ENCODE results near the gene TLE2. TPM values are rescaled to one million over a fixed set of nuclear protein-coding genes. Genes with fewer than 3 reads are reported as not detected.

Gene TLE2
- total and polyA plus RNA-seq, 2 of the 4 experiments (the other 2 are of a cell fraction), result under 0.01 to 0.41 TPM

- Histone ChIP-seq H3K4me3 (ENCODE audit: insufficient read depth, low read depth, low read length) (no peak overlapping the region), H3K56ac (ENCODE audit: extremely low read depth, insufficient read depth, low read length) (no peak overlapping the region), H3K9me1 (ENCODE audit: insufficient read depth, low read length) (peaks cover 7% of the 10 kb centered on the region), H2AK5ac (ENCODE audit: low read depth, low read length) (no peak overlapping the region), H2BK20ac (ENCODE audit: low read depth, low read length) (no peak overlapping the region), H3K27ac (ENCODE audit: insufficient read depth, low read length) (no peak overlapping the region; the same call in 1 of the 2 replicates), H4K20me1 (ENCODE audit: insufficient read depth, low read length) (peaks cover 59% of the 10 kb centered on the region), H2AFZ (replicated peaks; ENCODE audit: low read length, poor library complexity) (no peak overlapping the region), H2BK5ac (ENCODE audit: low read depth, low read length, poor library complexity, severe bottlenecking) (no peak overlapping the region), H3K4me2 (ENCODE audit: low read depth, low read length) (no peak overlapping the region), H3K9me3 (ENCODE audit: control insufficient read depth, insufficient read depth, low read length) (no peaks in the 10 kb centered on the region), H3K23ac (ENCODE audit: low read depth, low read length) (no peak overlapping the region), H4K91ac (ENCODE audit: insufficient read depth, low read depth, low read length) (no peak overlapping the region), H3K4ac (ENCODE audit: low read depth, low read length) (no peak overlapping the region), H3K4me1 (ENCODE audit: control insufficient read depth, insufficient read depth, low read length) (peaks cover 26% of the 10 kb centered on the region), H3K9ac (ENCODE audit: low read depth, low read length) (no peak overlapping the region), H3K36me3 (ENCODE audit: control insufficient read depth, insufficient read depth, low read length) (peaks cover 63% of the 10 kb centered on the region), H3K18ac (ENCODE audit: low read depth, low read length) (no peak overlapping the region), H3K27me3 (ENCODE audit: control insufficient read depth, insufficient read depth, low read length) (no peaks in the 10 kb centered on the region), H3K14ac (replicated peaks; ENCODE audit: low read depth, low read length) (no peak overlapping the region), H3K79me1 (ENCODE audit: low read depth in 1 of 2, low read length in 2 of 2) (peaks cover 33 to 53% of the 10 kb centered on the region in 2 experiments), H2AK9ac (replicated peaks; ENCODE audit: low read depth, low read length, poor library complexity) (no peak overlapping the region), H4K8ac (ENCODE audit: low read depth in 2 of 2, low read length in 2 of 2) (no peak overlapping the region), H2BK15ac (ENCODE audit: low read depth, low read length) (no peak overlapping the region), H2BK120ac (ENCODE audit: low read depth, low read length) (no peak overlapping the region), H4K5ac (ENCODE audit: low read depth, low read length) (no peak overlapping the region)
- 81% methylated on average over 9 of the region's 31 CpGs; no CpG with 5 or more reads in 1 of the 2 experiments for WGBS, 2 experiments (ENCODE audit: extremely low coverage in 2 of 2, insufficient read length in 1 of 2)
- intact Hi-C loops (cut with micrococcal nuclease) (no loop called here), in situ Hi-C loops (cut with MboI; ENCODE audit: low sequenced_read_pairs) (no loop called here), dilution Hi-C loops (cut with HindIII; ENCODE audit: low sequenced_read_pairs, unreplicated experiment) (no loop called here)
- ChIA-PET CTCF (no interaction called here), POLR2A (ENCODE audit: unreplicated experiment) (no interaction called here)
- no peak for ATAC-seq (ENCODE audit: low read depth)
- TF ChIP-seq RCOR1 (IDR thresholded peaks at IDR 0.05; ENCODE audit: insufficient replicate concordance, low read length) (no peak), FOS (IDR thresholded peaks at IDR 0.05; ENCODE audit: low read depth, low read length) (no peak), NFE2L2 (IDR thresholded peaks at IDR 0.05; ENCODE audit: low read depth, low read length) (no peak), ELK1 (IDR thresholded peaks at IDR 0.05; ENCODE audit: borderline replicate concordance, low read depth, low read length) (no peak), CHD1 (IDR thresholded peaks at IDR 0.05; ENCODE audit: low read depth, low read length) (no peak), CTCF (conservative IDR thresholded peaks at IDR 0.05; ENCODE audit: low read depth, low read length) (no peak)
- no TSS peak for BruUV-seq (replicated peaks)
- no peak for DNase-seq
Observed at GRCh38 chr19:3055741-3056416, 26.8 kb upstream of the TLE2 start.
